ENCODE measurements around the gene CLEC14A. TPM values are rescaled to one million over a fixed set of nuclear protein-coding genes. Genes with fewer than 3 reads are reported as not detected.

CLEC14A gene
- total RNA-seq, 1 donor from 2014 or later, result not detected

DNA sequence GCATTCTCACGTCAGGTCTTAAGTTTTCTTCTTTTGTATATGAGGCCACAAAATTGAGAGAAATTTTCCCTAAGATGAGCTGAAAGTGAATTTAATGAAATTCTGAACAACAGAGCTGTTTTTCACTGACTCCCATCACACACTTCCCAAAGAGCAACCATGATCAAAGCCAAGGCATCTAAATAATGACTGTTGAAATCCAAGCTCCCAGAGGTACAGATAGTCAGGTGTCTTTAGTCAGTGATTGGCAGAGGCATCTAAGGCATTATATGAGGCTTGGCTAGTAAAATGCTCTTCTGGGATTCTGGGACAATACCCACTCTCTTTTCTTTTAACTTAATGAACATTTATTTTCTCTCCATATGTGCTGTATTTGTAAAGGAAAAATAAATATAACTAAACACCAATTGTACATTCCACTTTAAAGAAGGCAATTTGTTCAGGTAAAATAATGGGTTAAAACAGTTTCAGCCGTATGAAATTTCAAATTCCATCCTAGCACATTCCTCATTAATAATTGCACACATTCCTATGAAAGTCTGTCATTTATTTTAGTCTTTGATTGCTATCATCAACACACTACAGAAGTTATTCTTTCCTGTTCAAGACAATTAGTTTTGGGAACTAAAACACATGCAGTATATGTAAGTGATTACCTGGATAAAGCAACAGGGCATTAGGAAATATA, 49.1 kb downstream of the CLEC14A start:
- Mint-ChIP-seq H3K27ac (no peak overlapping the region), H3K27me3 (ENCODE audit: insufficient read depth, low read depth) (peaks cover 53% of the 10 kb centered on the region), H3K36me3 (peaks cover 2% of the 10 kb centered on the region), H3K4me1 (peaks cover 21% of the 10 kb centered on the region), H3K4me3 (peak overlapping the region; percentile 85), H3K9me3 (peaks cover 29% of the 10 kb centered on the region)
- H3K4me3 ChIP-seq, result no peak overlapping the region
- peak overlapping the region; percentile 85 for H3K4me2 ChIP-seq
- H3F3A ChIP-seq (ENCODE audit: low read depth), result peaks cover 9% of the 10 kb centered on the region
- H3K9ac ChIP-seq, result no peak overlapping the region
- no peaks in the 10 kb centered on the region for H3K9me3 ChIP-seq (ENCODE audit: low read depth)
- H2AFZ ChIP-seq (replicated peaks), result no peak overlapping the region
- peaks cover 12% of the 10 kb centered on the region for H3K4me1 ChIP-seq
- H3K27ac ChIP-seq, result no peak overlapping the region
- H3K27me3 ChIP-seq, result peaks cover 73% of the 10 kb centered on the region
- no peak for DNase-seq (ENCODE audit: low spot score)
- H3K36me3 ChIP-seq, result no peaks in the 10 kb centered on the region
- TF ChIP-seq EZH2 (IDR thresholded peaks at IDR 0.05), result no peak
- no peak for TF ChIP-seq EZH2phosphoT487 (IDR thresholded peaks at IDR 0.05)
- TF ChIP-seq, protein P1, sequence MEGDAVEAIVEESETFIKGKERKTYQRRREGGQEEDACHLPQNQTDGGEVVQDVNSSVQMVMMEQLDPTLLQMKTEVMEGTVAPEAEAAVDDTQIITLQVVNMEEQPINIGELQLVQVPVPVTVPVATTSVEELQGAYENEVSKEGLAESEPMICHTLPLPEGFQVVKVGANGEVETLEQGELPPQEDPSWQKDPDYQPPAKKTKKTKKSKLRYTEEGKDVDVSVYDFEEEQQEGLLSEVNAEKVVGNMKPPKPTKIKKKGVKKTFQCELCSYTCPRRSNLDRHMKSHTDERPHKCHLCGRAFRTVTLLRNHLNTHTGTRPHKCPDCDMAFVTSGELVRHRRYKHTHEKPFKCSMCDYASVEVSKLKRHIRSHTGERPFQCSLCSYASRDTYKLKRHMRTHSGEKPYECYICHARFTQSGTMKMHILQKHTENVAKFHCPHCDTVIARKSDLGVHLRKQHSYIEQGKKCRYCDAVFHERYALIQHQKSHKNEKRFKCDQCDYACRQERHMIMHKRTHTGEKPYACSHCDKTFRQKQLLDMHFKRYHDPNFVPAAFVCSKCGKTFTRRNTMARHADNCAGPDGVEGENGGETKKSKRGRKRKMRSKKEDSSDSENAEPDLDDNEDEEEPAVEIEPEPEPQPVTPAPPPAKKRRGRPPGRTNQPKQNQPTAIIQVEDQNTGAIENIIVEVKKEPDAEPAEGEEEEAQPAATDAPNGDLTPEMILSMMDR (IDR thresholded peaks at IDR 0.05), result no peak
- H4K20me1 ChIP-seq (ENCODE audit: low read depth), result no peaks in the 10 kb centered on the region
- H3K79me2 ChIP-seq (ENCODE audit: low read depth), result no peaks in the 10 kb centered on the region

DNA sequence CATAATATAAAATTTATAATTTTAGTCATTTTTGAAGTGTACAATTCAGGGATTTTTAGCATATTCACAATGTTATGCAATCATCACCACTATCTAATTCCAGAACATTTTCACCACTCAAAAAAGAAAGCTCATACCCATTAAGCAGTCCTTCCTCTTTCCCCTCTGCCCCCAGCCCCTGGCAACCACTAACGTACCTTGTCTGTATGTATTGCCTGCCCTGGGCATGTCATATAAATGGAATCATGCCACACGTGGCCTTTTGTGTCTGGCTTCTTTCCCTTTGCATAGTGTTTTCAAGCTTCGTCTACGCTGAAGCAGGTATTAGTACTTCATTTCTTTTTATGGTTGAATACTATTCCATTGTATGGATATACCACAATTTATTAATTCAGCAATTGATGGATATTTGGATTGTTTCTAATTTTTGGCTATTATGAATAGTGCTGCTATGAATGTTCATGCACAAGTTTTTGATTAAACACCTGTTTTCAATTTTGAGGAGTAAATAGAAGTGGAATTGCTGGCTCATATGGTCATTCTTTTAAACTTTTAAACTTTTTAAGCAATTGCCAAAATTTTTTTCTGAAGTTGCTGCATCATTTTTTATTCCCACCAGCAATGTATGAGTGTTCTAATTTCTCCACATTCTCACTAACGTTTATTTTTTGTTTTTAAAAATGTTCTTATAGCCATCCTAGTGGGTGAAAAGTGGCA, 49.8 kb downstream of the CLEC14A start:
- Histone ChIP-seq H3F3A (ENCODE audit: low read depth) (peaks cover 9% of the 10 kb centered on the region), H3K27me3 (peaks cover 65% of the 10 kb centered on the region), H3K4me1 (peaks cover 8% of the 10 kb centered on the region), H3K4me3 (no peak overlapping the region), H2AFZ (replicated peaks) (no peak overlapping the region), H3K79me2 (ENCODE audit: low read depth) (no peaks in the 10 kb centered on the region), H3K9me3 (ENCODE audit: low read depth) (no peaks in the 10 kb centered on the region), H4K20me1 (ENCODE audit: low read depth) (no peaks in the 10 kb centered on the region), H3K4me2 (no peak overlapping the region), H3K9ac (no peak overlapping the region), H3K27ac (no peak overlapping the region), H3K36me3 (no peaks in the 10 kb centered on the region)
- TF ChIP-seq, protein P1 (IDR thresholded peaks at IDR 0.05), result no peak
- TF ChIP-seq EZH2 (IDR thresholded peaks at IDR 0.05) (no peak), EZH2phosphoT487 (IDR thresholded peaks at IDR 0.05) (no peak)
- peaks cover 48% of the 10 kb centered on the region for H3K27me3 Mint-ChIP-seq (ENCODE audit: insufficient read depth, low read depth)
- peaks cover 2% of the 10 kb centered on the region for H3K36me3 Mint-ChIP-seq
- no peak for DNase-seq (ENCODE audit: low spot score)
- H3K4me3 Mint-ChIP-seq, result no peak overlapping the region
- peaks cover 21% of the 10 kb centered on the region for H3K4me1 Mint-ChIP-seq
- H3K27ac Mint-ChIP-seq, result no peak overlapping the region
- peaks cover 27% of the 10 kb centered on the region for H3K9me3 Mint-ChIP-seq

DNA sequence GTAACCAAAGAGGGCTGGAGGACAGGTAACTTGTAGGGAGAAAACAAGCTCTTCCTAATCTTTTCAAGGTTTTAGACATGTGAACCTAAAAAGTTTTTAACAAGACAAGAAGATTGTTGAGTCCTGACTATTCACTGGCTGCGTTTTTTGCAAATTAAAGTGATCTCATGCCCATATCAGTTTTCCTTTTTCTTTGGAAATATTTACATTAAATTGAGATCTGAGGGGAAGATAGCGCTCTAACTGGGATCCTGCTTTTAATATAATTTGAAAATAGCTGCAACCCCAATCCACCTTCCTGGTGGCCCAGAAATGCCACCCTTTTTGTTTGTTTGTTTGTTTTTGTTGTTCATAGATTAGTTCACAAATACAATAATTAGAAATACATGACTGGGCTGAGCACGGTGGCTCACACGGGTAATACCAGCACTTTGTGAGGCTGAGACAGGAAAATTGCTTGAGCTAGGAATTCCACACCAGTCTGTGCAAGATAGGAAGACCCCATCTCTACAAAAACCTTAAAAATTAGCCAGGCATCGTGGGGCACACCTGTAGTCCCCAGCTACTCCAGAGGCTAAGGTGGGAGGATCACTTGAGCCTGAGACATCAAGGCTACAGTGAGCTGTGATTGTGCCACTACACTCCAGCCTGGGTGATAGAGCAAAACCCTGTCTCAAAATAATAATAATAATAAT, 50.6 kb downstream of the CLEC14A start:
- TF ChIP-seq EZH2 (IDR thresholded peaks at IDR 0.05), result no peak
- TF ChIP-seq EZH2phosphoT487 (IDR thresholded peaks at IDR 0.05), result no peak
- TF ChIP-seq, protein P1 (IDR thresholded peaks at IDR 0.05), result no peak
- H4K20me1 ChIP-seq (ENCODE audit: low read depth), result no peaks in the 10 kb centered on the region
- H3K4me3 Mint-ChIP-seq, result no peak overlapping the region
- H3K9me3 ChIP-seq (ENCODE audit: low read depth), result no peaks in the 10 kb centered on the region
- H2AFZ ChIP-seq (replicated peaks), result no peak overlapping the region
- no peaks in the 10 kb centered on the region for H3K79me2 ChIP-seq (ENCODE audit: low read depth)
- H3K27ac Mint-ChIP-seq, result no peak overlapping the region
- peaks cover 57% of the 10 kb centered on the region for H3K27me3 ChIP-seq
- peaks cover 2% of the 10 kb centered on the region for H3K36me3 Mint-ChIP-seq
- peaks cover 18% of the 10 kb centered on the region for H3K4me1 Mint-ChIP-seq
- peaks cover 22% of the 10 kb centered on the region for H3K9me3 Mint-ChIP-seq
- peaks cover 9% of the 10 kb centered on the region for H3F3A ChIP-seq (ENCODE audit: low read depth)
- DNase-seq (ENCODE audit: low spot score), result no peak
- H3K27ac ChIP-seq, result no peak overlapping the region
- H3K4me2 ChIP-seq, result no peak overlapping the region
- H3K9ac ChIP-seq, result no peak overlapping the region
- peaks cover 8% of the 10 kb centered on the region for H3K4me1 ChIP-seq
- H3K27me3 Mint-ChIP-seq (ENCODE audit: insufficient read depth, low read depth), result peaks cover 40% of the 10 kb centered on the region
- H3K36me3 ChIP-seq, result no peaks in the 10 kb centered on the region
- no peak overlapping the region for H3K4me3 ChIP-seq

Data from neural progenitor cell (in vitro differentiated cells).